Measurements from ENCODE around the gene TNXB.

The TNXB gene, protein sequence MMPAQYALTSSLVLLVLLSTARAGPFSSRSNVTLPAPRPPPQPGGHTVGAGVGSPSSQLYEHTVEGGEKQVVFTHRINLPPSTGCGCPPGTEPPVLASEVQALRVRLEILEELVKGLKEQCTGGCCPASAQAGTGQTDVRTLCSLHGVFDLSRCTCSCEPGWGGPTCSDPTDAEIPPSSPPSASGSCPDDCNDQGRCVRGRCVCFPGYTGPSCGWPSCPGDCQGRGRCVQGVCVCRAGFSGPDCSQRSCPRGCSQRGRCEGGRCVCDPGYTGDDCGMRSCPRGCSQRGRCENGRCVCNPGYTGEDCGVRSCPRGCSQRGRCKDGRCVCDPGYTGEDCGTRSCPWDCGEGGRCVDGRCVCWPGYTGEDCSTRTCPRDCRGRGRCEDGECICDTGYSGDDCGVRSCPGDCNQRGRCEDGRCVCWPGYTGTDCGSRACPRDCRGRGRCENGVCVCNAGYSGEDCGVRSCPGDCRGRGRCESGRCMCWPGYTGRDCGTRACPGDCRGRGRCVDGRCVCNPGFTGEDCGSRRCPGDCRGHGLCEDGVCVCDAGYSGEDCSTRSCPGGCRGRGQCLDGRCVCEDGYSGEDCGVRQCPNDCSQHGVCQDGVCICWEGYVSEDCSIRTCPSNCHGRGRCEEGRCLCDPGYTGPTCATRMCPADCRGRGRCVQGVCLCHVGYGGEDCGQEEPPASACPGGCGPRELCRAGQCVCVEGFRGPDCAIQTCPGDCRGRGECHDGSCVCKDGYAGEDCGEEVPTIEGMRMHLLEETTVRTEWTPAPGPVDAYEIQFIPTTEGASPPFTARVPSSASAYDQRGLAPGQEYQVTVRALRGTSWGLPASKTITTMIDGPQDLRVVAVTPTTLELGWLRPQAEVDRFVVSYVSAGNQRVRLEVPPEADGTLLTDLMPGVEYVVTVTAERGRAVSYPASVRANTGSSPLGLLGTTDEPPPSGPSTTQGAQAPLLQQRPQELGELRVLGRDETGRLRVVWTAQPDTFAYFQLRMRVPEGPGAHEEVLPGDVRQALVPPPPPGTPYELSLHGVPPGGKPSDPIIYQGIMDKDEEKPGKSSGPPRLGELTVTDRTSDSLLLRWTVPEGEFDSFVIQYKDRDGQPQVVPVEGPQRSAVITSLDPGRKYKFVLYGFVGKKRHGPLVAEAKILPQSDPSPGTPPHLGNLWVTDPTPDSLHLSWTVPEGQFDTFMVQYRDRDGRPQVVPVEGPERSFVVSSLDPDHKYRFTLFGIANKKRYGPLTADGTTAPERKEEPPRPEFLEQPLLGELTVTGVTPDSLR (N-terminal part only)

DNA sequence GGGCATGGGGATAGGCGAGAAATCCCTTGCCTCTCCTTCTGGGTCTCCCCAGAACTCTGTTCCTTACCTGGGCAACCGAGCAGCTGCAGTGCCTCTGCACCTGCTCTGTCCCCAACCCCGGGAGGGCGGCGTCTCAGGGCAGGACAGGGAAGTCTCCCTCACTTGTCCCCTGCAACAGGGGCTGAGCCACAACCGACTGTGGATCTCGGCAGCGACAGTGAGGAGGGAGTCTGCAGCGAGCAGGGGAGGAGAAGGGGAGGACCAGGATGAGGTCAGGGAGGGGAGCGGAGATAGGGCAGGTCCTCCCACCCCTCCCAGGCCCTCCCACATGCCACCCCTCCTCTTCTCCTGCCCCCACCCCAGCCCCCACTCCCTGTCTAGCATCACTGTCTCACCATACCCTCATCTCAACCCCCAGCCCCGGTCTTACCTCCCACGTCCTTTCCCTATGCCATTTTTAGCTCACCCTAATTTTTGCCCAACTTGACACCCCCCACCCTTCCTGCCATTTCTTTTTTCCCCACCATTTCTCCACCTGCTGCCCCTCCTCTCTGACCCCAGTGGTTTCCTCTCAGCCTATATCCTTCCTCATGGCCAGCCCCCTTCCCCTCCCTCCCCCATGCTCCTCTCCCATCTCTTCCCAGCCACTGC, at the start of gene TNXB:
TSS of gene TNXB (minus strand) at position 225 of the 651 bp plus-strand sequence. CDS start 11,140 bp downstream, outside the sequence.
- DNase-seq (ENCODE audit: low spot score), result no peak

DNA sequence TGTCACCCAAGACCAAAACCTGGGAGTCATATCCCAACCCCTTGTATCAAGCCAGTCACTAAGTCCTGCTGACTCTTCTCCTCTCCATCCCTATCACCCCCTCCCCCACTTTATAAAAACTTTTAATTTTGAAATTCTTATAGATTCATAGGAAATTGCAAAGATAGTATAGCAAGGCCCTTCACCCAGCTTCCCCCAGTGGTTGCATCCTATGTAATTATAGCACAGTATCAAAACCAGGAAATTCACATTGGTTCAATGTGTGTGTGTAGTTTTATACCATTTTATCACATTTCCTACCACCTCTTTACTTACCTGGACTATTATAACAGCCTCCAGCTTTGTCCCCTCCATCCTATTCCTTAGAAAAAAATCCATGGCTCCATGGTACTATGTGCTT, 48.9 kb upstream of the TNXB start:
- no peak for DNase-seq (ENCODE audit: low spot score)

DNA sequence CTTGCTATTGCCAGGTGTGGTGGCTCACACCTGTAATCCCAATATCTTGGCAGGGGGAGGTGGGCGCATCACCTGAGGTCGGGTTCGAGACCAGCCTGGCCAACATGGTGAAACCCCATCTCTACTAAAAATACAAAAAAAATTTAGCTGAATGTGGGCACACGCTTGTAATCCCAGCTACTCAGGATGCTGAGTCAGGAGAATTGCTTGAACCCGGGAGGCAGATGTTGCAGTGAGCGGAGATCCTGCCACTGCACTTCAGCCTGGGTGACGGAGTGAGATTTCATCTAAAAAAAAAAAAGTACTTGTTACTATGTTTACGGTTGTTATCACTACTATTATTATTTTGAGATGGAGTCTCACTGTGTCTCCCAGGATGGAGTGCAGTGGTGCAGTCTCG, 47.8 kb upstream of the TNXB start:
- DNase-seq (ENCODE audit: low spot score), result no peak

DNA sequence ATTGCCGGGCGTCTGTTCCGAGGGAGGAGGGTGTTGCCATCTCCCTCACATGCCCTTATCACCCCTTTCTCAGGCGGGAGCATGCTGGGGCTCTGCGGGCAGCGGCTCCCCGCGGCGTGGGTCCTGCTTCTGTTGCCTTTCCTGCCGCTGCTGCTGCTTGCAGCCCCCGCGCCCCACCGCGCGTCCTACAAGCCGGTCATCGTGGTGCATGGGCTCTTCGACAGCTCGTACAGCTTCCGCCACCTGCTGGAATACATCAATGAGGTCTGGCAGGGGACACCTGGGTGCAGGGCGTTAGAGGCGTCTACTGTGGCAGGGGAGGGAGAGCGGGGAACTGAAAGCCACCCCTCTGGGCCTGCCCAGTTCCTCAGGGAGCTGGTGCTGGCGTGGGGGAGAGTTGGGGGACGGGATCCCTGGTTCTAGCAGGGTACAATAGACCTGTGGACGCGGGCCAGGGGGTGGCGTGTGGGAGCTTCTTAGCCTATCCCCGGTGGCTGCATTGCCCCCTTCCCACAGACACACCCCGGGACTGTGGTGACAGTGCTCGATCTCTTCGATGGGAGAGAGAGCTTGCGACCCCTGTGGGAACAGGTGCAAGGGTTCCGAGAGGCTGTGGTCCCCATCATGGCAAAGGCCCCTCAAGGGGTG, 45.5 kb upstream of the TNXB start:
- peak; percentile 72 for DNase-seq (ENCODE audit: low spot score)

DNA sequence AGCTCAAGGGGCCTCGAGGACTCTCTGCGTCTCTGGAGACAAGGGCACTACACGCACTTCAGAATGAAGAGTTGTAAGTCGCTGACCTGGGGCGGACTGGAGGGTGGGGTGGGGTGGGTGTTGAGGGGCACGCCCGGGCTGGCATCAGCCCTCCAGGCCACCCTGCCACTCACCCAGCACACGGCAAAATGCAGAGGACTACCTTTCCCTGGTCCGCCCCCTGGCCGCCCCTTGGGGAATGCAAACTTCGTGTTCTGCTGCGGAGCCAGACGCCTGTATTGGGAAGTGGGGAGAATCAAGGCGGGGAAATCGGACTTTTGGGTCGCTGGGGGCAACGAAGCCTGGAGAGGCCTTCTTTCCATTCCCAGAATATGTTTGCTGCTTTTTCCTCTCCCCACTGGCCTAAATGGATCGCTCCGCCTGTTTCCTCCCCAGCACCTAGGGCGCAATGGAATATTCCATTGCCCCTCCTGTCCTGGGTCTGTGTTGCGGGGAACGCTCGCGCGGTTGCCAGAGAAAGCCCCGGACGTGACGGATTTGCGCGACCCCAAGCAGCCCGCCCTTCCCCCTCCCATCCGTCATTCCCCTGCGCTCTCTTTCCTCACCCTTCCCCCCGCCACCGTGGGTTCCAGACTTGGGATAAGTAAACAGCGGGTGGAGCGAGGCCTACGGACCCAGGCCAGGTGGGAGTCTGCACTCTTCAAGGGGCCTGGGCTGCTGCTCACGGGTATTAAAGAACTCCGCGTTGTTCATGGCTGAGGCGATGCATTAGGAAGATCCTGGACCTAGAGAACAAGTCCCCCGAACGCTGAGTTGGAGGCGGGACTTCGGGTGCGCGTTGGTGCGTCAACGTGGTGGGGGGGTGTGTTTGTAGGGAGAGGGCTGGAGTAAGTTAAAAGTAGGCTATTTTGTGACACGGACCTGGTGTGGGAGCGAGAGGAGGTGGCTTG, 44.7 kb upstream of the TNXB start, which contains the start of gene PPT2:
TSS of gene PPT2 (plus strand) at position 578 of the 950 bp plus-strand sequence. CDS start 454 bp downstream, outside the sequence.
- peak; percentile 91 for DNase-seq (ENCODE audit: low spot score)

DNA sequence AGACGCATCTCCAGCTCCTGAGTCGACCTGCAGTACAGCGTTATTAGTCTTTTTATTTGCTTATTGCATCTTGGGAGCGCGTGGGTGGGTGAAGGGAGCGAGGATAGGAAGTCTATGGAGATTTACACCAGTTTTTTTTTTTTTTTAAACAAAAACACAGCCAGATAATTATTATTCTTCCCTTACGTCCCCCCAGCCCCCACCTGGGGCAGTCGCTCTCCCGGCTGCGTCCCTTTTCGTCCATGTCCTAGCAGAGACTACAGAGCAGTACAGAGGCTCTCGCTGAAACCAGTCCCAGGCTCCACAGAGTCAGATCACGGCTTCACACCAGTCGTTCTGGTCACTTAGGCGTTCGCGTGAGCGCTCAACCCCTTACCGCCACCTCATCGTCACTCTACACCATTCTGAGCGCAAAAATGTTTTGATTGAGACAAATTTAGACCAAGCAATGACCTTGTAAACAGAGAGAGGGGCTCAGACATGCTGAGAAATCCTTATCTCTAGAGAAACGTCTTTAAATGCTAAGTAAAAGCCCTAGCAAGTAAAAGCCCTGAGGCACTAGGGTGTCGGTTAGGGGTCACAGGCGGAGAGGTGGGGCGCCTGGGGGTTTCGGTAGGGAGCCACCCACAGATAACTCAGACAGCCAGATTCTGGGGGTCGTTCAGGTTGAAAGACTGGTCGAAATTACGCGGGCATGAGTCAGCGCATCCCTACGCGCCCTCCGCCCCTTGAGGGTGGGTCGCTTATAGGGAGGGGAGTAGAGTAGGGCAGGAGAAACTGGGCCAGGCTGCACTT, 43.8 kb upstream of the TNXB start:
- DNase-seq (ENCODE audit: low spot score), result peak; percentile 61

DNA sequence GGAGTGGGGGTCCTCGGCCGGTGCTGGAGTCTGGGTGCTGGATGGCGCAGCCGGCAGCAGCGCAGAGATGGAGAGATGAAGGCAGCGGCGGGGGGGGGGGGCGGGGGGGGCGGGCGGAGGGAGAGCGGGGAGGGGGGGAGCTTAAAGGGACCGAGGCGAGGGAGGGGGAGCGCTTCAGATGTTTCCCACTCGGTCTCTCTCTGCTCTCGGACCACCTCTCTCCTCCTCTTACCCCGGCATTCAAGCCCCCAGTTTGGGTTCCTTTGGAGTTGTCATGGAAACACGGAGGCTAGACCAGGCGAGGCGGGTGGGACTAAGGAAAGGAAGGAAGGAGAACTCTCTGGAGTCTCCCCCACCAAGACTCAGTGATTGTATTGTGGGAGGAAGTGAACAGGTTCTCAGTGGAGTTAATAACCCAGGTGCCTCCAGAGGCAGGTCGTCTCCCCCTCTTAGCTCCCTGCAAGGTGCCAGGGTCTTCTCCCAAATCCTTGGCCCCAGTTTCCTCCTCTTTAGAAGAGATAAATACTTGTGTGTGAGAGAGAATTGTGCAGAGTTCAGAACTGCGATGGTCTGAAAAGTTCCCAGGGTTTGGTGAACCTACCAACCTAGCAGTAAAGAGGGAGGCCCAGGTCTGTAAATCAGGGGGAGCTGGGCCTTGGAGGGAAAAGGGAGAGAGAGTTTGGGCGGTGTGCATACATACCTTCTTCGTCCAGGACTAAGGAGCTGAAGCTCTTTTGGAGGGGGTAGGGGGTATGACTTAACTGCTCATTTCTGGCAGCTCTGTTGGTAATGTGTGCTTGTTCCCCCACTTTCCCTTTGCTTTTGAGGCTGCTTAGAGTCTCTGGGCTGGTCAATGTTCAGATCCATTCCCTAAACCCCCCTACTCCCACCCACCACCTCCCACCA, 43.0 kb upstream of the TNXB start, which contains the start of gene PRRT1:
TSS of gene PRRT1 (minus strand) at position 77 of the 906 bp plus-strand sequence. CDS start 112 bp downstream, outside the sequence.
- DNase-seq (ENCODE audit: low spot score), result no peak

DNA sequence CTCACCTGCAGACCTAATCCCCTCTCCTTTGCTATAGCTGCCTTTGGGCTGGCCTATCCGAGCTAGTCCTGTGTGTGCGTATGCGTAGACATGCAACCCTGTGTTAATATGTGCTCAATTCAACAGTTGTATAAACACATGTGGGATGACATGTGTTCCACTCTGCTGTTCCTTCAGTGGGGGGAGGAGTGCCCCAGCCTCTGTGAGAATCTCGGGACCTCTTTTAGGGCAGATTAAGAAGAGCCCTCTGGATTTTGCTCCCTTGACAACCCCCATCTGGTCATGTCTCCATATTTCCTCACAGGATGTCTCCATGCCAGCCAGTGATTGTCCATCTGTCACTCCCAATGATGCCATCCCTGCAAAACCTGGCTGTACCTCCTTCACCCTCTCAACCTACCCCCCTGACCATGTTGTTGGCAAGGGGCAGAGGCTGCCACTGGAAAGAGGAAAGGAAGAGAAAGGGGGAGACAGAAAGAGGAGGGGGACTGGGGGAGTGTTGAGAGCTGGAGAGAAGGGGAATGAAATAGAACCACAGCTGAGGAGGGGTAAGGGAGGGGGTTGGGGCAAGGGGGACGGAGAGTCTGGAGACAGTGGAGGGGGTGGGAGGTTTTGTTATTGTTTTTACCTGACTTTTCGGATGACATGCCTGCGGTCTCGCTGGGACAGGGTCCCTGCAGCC, 42.2 kb upstream of the TNXB start:
- DNase-seq (ENCODE audit: low spot score), result no peak

DNA sequence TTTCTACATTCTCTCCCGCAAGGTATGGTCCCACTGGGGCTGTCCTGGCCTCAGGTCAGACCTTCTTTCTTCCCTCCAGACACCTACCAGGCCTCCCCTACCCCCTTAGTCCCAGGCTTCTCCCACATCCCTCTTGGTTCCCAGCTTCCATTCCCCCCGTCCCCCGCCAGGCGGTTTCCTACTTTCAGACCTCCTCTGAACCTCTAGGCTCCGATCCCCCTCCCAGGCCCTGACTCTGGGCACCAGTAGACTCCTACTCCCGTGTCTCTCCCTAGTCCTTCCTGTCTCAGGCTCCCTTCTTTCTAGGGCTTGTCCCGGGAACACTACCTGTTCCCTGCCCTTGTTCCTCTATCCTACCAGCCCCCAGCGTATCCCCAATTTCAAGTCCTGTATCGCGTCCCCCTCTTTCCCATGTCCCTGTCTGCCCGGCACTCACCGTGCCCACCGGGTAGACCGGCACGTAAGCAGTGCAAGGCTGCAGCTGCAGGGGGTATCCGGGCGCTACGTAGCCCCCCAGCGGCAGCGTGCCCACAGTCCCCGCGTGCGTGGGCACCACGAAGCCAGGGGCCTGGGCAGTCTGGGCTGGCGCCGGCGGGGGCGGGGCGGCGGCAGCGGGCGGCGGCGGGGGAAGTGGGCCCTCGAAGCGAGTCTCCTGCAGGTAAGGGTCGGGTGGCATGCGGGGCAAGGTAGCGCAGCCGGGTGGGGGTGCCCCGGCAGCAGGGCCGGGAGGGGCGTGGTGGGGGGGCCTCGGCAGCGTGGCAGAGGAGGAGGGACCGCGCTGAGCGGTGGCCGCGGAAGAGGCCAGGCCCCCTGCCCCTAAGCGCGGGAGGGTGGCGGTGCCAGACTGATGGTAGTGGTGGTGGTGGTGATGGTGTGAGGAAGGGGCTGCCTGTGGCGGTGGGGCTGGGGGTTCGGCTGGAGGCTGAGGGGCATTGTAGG, 41.1 kb upstream of the TNXB start:
- no peak for DNase-seq (ENCODE audit: low spot score)

DNA sequence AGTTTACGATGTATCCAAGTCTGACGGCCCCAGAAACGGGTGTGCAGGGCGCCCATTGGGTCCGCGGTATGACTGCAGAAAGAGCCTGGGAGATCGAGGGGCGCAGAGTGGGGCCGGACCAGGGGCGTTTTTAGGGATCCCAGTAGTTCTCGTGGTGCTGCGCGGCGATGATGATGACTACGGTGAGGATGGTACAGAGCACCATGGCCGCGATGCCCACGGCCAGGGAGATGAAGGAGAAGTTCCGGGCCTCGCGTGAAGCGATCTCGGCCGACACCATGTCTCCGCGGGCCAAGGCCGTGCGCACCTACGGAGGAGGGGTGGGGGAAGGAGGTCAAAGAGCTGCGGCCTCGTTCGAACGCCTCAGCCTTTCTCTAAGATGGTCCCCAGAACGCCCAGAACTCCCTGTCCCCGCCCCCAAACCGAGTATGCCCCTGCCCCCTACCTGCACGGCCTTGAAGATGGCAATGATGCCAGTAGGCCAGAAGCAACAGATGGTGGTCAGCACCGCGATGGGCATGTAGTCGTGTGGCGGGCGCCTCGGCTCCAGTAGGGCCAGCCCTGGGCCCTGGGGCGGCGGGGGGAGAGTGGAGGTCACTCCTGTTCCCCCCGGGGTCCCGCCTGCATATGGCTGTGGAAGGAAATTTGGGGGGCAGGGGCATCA, 40.1 kb upstream of the TNXB start:
- DNase-seq (ENCODE audit: low spot score), result no peak

DNA sequence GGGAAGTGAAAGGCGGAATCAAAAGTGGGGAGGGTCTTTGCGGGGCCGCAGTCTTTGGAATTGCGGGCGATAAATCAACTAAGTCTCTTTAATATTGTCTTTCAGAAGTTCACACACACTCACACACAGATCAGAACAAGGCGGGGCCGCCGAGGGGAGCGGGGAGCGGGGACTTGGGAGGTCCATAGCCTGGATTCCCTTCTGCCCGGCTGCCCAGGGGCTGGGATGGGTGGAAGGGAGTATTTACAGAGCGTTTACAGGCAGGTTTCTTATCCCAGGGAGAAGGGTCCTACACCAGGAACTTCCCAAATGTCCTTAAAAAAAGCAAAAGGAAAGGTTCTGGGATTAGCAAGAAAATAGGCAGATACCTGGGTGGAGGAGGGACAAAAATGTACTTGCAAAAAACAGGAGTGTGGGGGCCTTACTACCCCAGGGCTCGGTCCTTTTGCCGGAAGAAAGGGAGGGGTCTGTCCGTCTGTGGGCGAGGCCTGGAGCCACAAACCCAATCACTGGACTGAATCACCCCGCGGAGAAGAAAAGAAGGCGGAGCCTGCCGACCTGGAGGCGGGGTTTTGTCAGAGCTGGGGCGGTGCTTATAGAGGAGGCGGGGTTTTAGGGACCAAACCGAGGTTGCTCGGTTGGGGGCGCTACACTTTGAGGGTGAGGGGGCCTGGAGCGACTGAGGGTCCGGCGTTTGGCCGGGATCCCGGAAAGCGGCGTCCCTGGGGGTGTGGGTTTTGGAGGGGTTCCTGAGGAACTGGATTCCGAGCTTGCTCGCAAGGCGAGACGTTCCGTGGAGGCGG, 39.4 kb upstream of the TNXB start:
- no peak for DNase-seq (ENCODE audit: low spot score)

DNA sequence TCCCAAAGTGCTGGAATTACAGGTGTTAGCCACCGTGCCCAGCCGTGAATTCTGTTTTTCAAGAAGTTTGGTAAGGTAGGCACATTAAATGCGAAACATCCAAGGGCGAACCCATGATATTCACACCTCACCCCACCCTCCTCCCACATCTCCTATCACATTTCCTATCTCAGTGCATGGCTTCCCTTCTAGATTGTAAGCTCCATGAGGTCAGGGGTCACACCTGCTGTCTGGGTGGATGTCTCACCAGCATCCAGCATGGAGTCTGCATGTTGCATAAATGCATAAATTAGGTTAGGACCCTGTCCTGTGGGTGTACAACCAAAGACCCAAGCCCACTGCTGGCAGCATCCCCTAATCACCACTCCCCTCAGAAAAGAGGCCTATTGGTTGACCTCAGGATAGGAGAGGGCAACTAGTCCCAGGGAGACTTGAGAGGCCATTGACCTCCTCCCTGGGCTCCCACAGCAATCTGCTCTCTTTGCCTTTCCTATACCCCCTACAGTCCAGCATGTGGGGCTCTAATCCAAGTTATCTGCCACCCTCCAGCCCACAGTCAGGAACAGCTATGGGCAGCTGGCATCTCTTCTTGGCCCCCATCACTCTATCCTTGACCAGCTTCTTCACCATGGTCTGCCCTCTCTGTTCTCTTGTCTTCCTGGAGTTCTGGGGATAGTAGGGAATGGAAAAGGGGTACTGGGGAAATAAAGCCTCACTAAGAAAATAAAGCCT, 38.4 kb upstream of the TNXB start:
- DNase-seq (ENCODE audit: low spot score), result no peak

DNA sequence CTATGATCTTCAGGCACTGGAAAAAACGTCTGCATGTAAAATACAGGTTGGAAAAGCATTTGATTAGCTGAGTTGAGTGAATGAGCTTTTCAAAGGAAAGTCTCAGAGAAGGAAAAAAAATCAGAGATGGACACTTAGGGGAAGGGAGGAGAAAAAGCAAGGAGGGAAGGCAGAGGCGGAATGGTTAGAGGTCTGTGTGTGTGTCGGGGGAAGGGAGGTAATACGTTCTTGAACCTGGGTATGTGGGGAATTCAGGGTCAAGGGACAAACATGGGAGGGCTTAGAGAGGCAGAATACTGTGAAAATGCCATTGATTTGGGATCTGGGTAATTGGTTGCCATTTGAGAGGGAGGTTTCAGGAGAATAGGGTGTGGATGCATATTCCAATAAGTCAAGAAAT, 37.5 kb upstream of the TNXB start:
- DNase-seq (ENCODE audit: low spot score), result no peak

DNA sequence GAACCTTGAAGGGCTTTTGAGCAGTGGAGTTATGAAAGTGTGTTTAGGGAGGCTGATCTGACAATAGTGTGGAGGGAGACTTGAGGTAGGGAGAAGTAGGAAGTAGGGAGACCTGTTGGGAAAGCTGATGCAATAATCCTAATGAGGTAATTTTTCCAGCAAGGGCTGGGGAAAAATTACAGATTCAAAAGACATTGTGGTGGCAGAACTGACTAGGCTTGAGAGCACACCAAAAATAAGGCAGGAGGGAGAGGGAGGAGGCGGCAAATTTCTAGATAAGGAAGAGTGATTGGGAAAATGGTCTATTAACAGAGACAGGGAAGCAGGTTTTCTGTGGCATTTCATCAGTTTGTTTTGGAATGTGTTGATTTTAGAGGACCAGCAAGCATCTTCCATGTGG, 37.1 kb upstream of the TNXB start:
- no peak for DNase-seq (ENCODE audit: low spot score)
